ENCODE data around the gene RAB11FIP4.

- TF ChIP-seq CTCF (tag by site-specific recombination; IDR thresholded peaks at IDR 0.05): no peak
- TF ChIP-seq GLI4 (tag by site-specific recombination; IDR thresholded peaks at IDR 0.05): no peak
- no peak for TF ChIP-seq ZNF610 (tag by site-specific recombination; IDR thresholded peaks at IDR 0.05; ENCODE audit: borderline replicate concordance)
These were observed 193.2 kb downstream of the RAB11FIP4 start for GRCh38 chr17:31584438-31585279.

Data from HEK293 (cell line).